GM12892 (cell line): ENCODE data around the gene TMEM123.

Source experiments
- POLR2A ChIP-seq: IDR thresholded peaks from 2 replicates; pipeline ENCODE4 v1.6.1; 2011; ENCODE audit warnings: low read depth, low read length, control low read depth
- POLR2AphosphoS5 ChIP-seq: IDR thresholded peaks from 2 replicates; pipeline ENCODE4 v1.6.1; 2011; ENCODE audit warnings: low read depth, low read length, control low read depth
- TAF1 ChIP-seq: IDR thresholded peaks from 2 replicates; pipeline ENCODE4 v1.6.1; 2011; ENCODE audit warnings: low read depth, mild to moderate bottlenecking, control low read depth, low read length, borderline replicate concordance

GRCh38 chr11:102476069-102476468 is 23.5 kb upstream of the TMEM123 start:
- no peak for TF ChIP-seq POLR2A
- no peak for TF ChIP-seq POLR2AphosphoS5
- TF ChIP-seq TAF1: no peak
